Measurements from ENCODE around the gene TRIM46.
"Not testable (repeated sequence)": the region's sequence is repeated elsewhere in the genome, so short reads cannot be mapped to it uniquely, and the experiment has no call there.

TRIM46 gene

GRCh38 chr1:155192346-155193274, 19.0 kb downstream of the TRIM46 start:
- no peak for DNase-seq (ENCODE audit: low read depth)
- no peak for TF ChIP-seq CTCF (IDR thresholded peaks at IDR 0.05; ENCODE audit: low read depth, low read length, missing control alignments)
- peak overlapping the region; percentile 53 for H3K4me3 ChIP-seq (ENCODE audit: low read depth, low read length)

- DNase-seq (ENCODE audit: low read depth): no peak
- peak overlapping the region; percentile 53 for H3K4me3 ChIP-seq (ENCODE audit: low read depth, low read length)
- TF ChIP-seq CTCF (IDR thresholded peaks at IDR 0.05; ENCODE audit: low read depth, low read length, missing control alignments): peak; percentile 97
Observed at GRCh38 chr1:155193275-155193990, 19.8 kb downstream of the TRIM46 start.

GRCh38 chr1:155193991-155194240, 20.3 kb downstream of the TRIM46 start:
- peak overlapping the region; percentile 53 for H3K4me3 ChIP-seq (ENCODE audit: low read depth, low read length)
- not testable (repeated sequence) for DNase-seq (ENCODE audit: low read depth)

- no peak for TF ChIP-seq CTCF (IDR thresholded peaks at IDR 0.05; ENCODE audit: low read depth, low read length, missing control alignments)
- no peak overlapping the region; the same call in 1 of the 2 replicates for H3K4me3 ChIP-seq (ENCODE audit: low read depth, low read length)
- DNase-seq (ENCODE audit: low read depth): no peak
Observed at GRCh38 chr1:155195201-155196102, 21.8 kb downstream of the TRIM46 start.

GRCh38 chr1:155196103-155196892, 22.6 kb downstream of the TRIM46 start:
- no peak for TF ChIP-seq CTCF (IDR thresholded peaks at IDR 0.05; ENCODE audit: low read depth, low read length, missing control alignments)
- no peak overlapping the region for H3K4me3 ChIP-seq (ENCODE audit: low read depth, low read length)
- no peak for DNase-seq (ENCODE audit: low read depth)

GRCh38 chr1:155196893-155197638, 23.4 kb downstream of the TRIM46 start:
- no peak for DNase-seq (ENCODE audit: low read depth)
- no peak for TF ChIP-seq CTCF (IDR thresholded peaks at IDR 0.05; ENCODE audit: low read depth, low read length, missing control alignments)
- H3K4me3 ChIP-seq (ENCODE audit: low read depth, low read length): no peak overlapping the region
